Measurements from ENCODE around the gene ZIC5. TPM values are rescaled to one million over a fixed set of nuclear protein-coding genes. Genes with fewer than 3 reads are reported as not detected.
"Not testable (repeated sequence)": the region's sequence is repeated elsewhere in the genome, so short reads cannot be mapped to it uniquely, and the experiment has no call there.

Gene ZIC5
- total RNA-seq, 1 donor from 2014 or later, result not detected

GRCh38 chr13:99959540-99960230 is 11.9 kb downstream of the ZIC5 start:
- Mint-ChIP-seq H3K4me1 (ENCODE audit: low read depth) (no peaks in the 10 kb centered on the region), H3K27ac (no peak overlapping the region), H3K27me3 (ENCODE audit: low read depth) (peaks cover 78% of the 10 kb centered on the region), H3K36me3 (ENCODE audit: low read depth) (no peaks in the 10 kb centered on the region), H3K9me3 (no peaks in the 10 kb centered on the region), H3K4me3 (ENCODE audit: low read depth) (no peak overlapping the region)
- no peak for DNase-seq (ENCODE audit: low spot score)
- intact Hi-C loops (cut with micrococcal nuclease), result loop anchor here (2.0 kb wide), 2 partner anchors 15 to 27 kb away; no protein-coding TSS in a partner anchor

GRCh38 chr13:99959127-99959539 is 12.4 kb downstream of the ZIC5 start:
- no peak for DNase-seq (ENCODE audit: low spot score)
- Mint-ChIP-seq H3K27ac (no peak overlapping the region), H3K9me3 (no peaks in the 10 kb centered on the region), H3K36me3 (ENCODE audit: low read depth) (no peaks in the 10 kb centered on the region), H3K4me1 (ENCODE audit: low read depth) (no peaks in the 10 kb centered on the region), H3K4me3 (ENCODE audit: low read depth) (no peak overlapping the region), H3K27me3 (ENCODE audit: low read depth) (peaks cover 81% of the 10 kb centered on the region)
- intact Hi-C loops (cut with micrococcal nuclease), result loop anchor here (2.0 kb wide), 2 partner anchors 16 to 28 kb away; no protein-coding TSS in a partner anchor

GRCh38 chr13:99958406-99959126 is 13.0 kb downstream of the ZIC5 start:
- intact Hi-C loops (cut with micrococcal nuclease), result loop anchor here (2.0 kb wide), 2 partner anchors 16 to 28 kb away; no protein-coding TSS in a partner anchor
- Mint-ChIP-seq H3K36me3 (ENCODE audit: low read depth) (no peaks in the 10 kb centered on the region), H3K4me3 (ENCODE audit: low read depth) (no peak overlapping the region), H3K9me3 (no peaks in the 10 kb centered on the region), H3K4me1 (ENCODE audit: low read depth) (no peaks in the 10 kb centered on the region), H3K27me3 (ENCODE audit: low read depth) (peaks cover 82% of the 10 kb centered on the region), H3K27ac (no peak overlapping the region)
- no peak for DNase-seq (ENCODE audit: low spot score)

GRCh38 chr13:99956473-99957349 is 14.9 kb downstream of the ZIC5 start:
- no peak for DNase-seq (ENCODE audit: low spot score)
- no peaks in the 10 kb centered on the region for H3K4me1 Mint-ChIP-seq (ENCODE audit: low read depth)
- H3K36me3 Mint-ChIP-seq (ENCODE audit: low read depth), result no peaks in the 10 kb centered on the region
- no peak overlapping the region for H3K4me3 Mint-ChIP-seq (ENCODE audit: low read depth)
- H3K9me3 Mint-ChIP-seq, result no peaks in the 10 kb centered on the region
- H3K27ac Mint-ChIP-seq, result no peak overlapping the region
- H3K27me3 Mint-ChIP-seq (ENCODE audit: low read depth), result peaks cover 82% of the 10 kb centered on the region
- intact Hi-C loops (cut with micrococcal nuclease), result loop anchor here (1.0 kb wide), 1 partner anchor 39 kb away; no protein-coding TSS in a partner anchor

- Mint-ChIP-seq H3K27ac (no peak overlapping the region), H3K9me3 (no peaks in the 10 kb centered on the region), H3K27me3 (ENCODE audit: low read depth) (peaks cover 77% of the 10 kb centered on the region), H3K4me1 (ENCODE audit: low read depth) (no peaks in the 10 kb centered on the region), H3K36me3 (ENCODE audit: low read depth) (no peaks in the 10 kb centered on the region), H3K4me3 (ENCODE audit: low read depth) (no peak overlapping the region)
- intact Hi-C loops (cut with micrococcal nuclease), result no loop called here
- DNase-seq (ENCODE audit: low spot score), result no peak
These were observed 15.7 kb downstream of the ZIC5 start for GRCh38 chr13:99955747-99956472.

GRCh38 chr13:99955107-99955746 is 16.3 kb downstream of the ZIC5 start:
- H3K9me3 Mint-ChIP-seq, result no peaks in the 10 kb centered on the region
- H3K36me3 Mint-ChIP-seq (ENCODE audit: low read depth), result no peaks in the 10 kb centered on the region
- H3K4me1 Mint-ChIP-seq (ENCODE audit: low read depth), result no peaks in the 10 kb centered on the region
- no peak for DNase-seq (ENCODE audit: low spot score)
- H3K27ac Mint-ChIP-seq, result no peak overlapping the region
- peaks cover 77% of the 10 kb centered on the region for H3K27me3 Mint-ChIP-seq (ENCODE audit: low read depth)
- no peak overlapping the region for H3K4me3 Mint-ChIP-seq (ENCODE audit: low read depth)
- intact Hi-C loops (cut with micrococcal nuclease), result no loop called here

- no peak overlapping the region for H3K27ac Mint-ChIP-seq
- peaks cover 74% of the 10 kb centered on the region for H3K27me3 Mint-ChIP-seq (ENCODE audit: low read depth)
- no peaks in the 10 kb centered on the region for H3K4me1 Mint-ChIP-seq (ENCODE audit: low read depth)
- no peaks in the 10 kb centered on the region for H3K9me3 Mint-ChIP-seq
- H3K36me3 Mint-ChIP-seq (ENCODE audit: low read depth), result no peaks in the 10 kb centered on the region
- H3K4me3 Mint-ChIP-seq (ENCODE audit: low read depth), result no peak overlapping the region
- DNase-seq (ENCODE audit: low spot score), result no peak
- intact Hi-C loops (cut with micrococcal nuclease), result no loop called here
These were observed 18.3 kb downstream of the ZIC5 start for GRCh38 chr13:99953138-99953755.

GRCh38 chr13:99951666-99952065 is 19.9 kb downstream of the ZIC5 start:
- H3K27ac Mint-ChIP-seq; H3K4me1 Mint-ChIP-seq (ENCODE audit: low read depth); H3K4me3 Mint-ChIP-seq (ENCODE audit: low read depth); intact Hi-C loops (cut with micrococcal nuclease); H3K36me3 Mint-ChIP-seq (ENCODE audit: low read depth); H3K9me3 Mint-ChIP-seq; DNase-seq (ENCODE audit: low spot score): not testable (repeated sequence)
- peaks cover 74% of the 10 kb centered on the region for H3K27me3 Mint-ChIP-seq (ENCODE audit: low read depth)

GRCh38 chr13:99949679-99950413 is 21.7 kb downstream of the ZIC5 start:
- intact Hi-C loops (cut with micrococcal nuclease), result no loop called here
- Mint-ChIP-seq H3K4me3 (ENCODE audit: low read depth) (no peak overlapping the region), H3K27me3 (ENCODE audit: low read depth) (peaks cover 59% of the 10 kb centered on the region), H3K4me1 (ENCODE audit: low read depth) (no peaks in the 10 kb centered on the region), H3K36me3 (ENCODE audit: low read depth) (no peaks in the 10 kb centered on the region), H3K27ac (no peak overlapping the region), H3K9me3 (no peaks in the 10 kb centered on the region)
- no peak for DNase-seq (ENCODE audit: low spot score)

GRCh38 chr13:99948907-99949678 is 22.5 kb downstream of the ZIC5 start:
- H3K4me1 Mint-ChIP-seq (ENCODE audit: low read depth), result no peaks in the 10 kb centered on the region
- intact Hi-C loops (cut with micrococcal nuclease), result no loop called here
- no peaks in the 10 kb centered on the region for H3K9me3 Mint-ChIP-seq
- H3K4me3 Mint-ChIP-seq (ENCODE audit: low read depth), result no peak overlapping the region
- no peaks in the 10 kb centered on the region for H3K36me3 Mint-ChIP-seq (ENCODE audit: low read depth)
- H3K27ac Mint-ChIP-seq, result no peak overlapping the region
- no peak for DNase-seq (ENCODE audit: low spot score)
- peaks cover 54% of the 10 kb centered on the region for H3K27me3 Mint-ChIP-seq (ENCODE audit: low read depth)
